Fibroblast of lung (primary cell): ENCODE measurements around the gene ARR3. TPM values are rescaled to one million over a fixed set of nuclear protein-coding genes. Genes with fewer than 3 reads are reported as not detected.

ENCODE experiments used
- DNase-seq, 2 donors: peaks; one replicate each; pipeline versions ENCODE4 v3.0.0 to v3.0.0-alpha.2; 2010; ENCODE audit warnings: low read depth in 2 of 2
- H2AFZ ChIP-seq: 2 replicates; pipeline ENCODE4 v1.5.1; 2012; ENCODE audit warnings: low read length, control low read depth, inconsistent platforms
- H3K27ac ChIP-seq: 2 replicates; pipeline ENCODE4 v1.5.1; 2011; ENCODE audit warnings: low read length, control low read depth; ENCODE audit not compliant: insufficient read depth
- H3K27me3 ChIP-seq: 2 replicates; pipeline ENCODE4 v1.5.1; 2011; ENCODE audit warnings: mild to moderate bottlenecking, low read length; ENCODE audit not compliant: control insufficient read depth, insufficient read depth
- H3K36me3 ChIP-seq: 2 replicates; pipeline ENCODE4 v1.5.1; 2011; ENCODE audit warnings: low read length; ENCODE audit not compliant: control insufficient read depth, insufficient read depth
- H3K4me1 ChIP-seq: 2 replicates; pipeline ENCODE4 v1.5.1; 2011; ENCODE audit warnings: low read length; ENCODE audit not compliant: control insufficient read depth, insufficient read depth; ENCODE audit errors: extremely low read depth
- H3K4me2 ChIP-seq: 2 replicates; pipeline ENCODE4 v1.5.1; 2011; ENCODE audit warnings: low read length, control low read depth; ENCODE audit not compliant: insufficient read depth; ENCODE audit errors: extremely low read depth
- H3K4me3 ChIP-seq, 4 experiments: fragments of 200-600 bp in 1 of 4; sonication (generic) in 1 of 4; replicated peaks in 1 of 4; 2 replicates each; pipeline ENCODE4 v1.5.1; 2011 to 2016; ENCODE audit warnings: low read length in 4 of 4, low read depth in 3 of 4, mild to moderate bottlenecking in 3 of 4, control low read depth in 2 of 4, inconsistent platforms in 1 of 4, mixed read lengths in 1 of 4; ENCODE audit not compliant: insufficient read depth in 1 of 4; ENCODE audit errors: control extremely low read depth in 1 of 4
- H3K79me2 ChIP-seq: 2 replicates; pipeline ENCODE4 v1.5.1; 2012; ENCODE audit warnings: mild to moderate bottlenecking, low read length, inconsistent platforms; ENCODE audit not compliant: control insufficient read depth, insufficient read depth
- H3K9ac ChIP-seq: 2 replicates; pipeline ENCODE4 v1.5.1; 2011; ENCODE audit warnings: mild to moderate bottlenecking, low read length, control low read depth; ENCODE audit not compliant: insufficient read depth
- H3K9me3 ChIP-seq: 2 replicates; pipeline ENCODE4 v1.5.1; 2012; ENCODE audit warnings: low read depth, low read length; ENCODE audit not compliant: control insufficient read depth, insufficient read depth
- H4K20me1 ChIP-seq: 2 replicates; pipeline ENCODE4 v1.5.1; 2011; ENCODE audit warnings: low read length; ENCODE audit not compliant: control insufficient read depth, insufficient read depth; ENCODE audit errors: extremely low read depth
- CTCF ChIP-seq, 2 donors: IDR thresholded peaks in 1 of 2; conservative IDR thresholded peaks in 1 of 2; 1 replicate in 1 of 2; 2 replicates in 1 of 2; pipeline ENCODE4 v1.5.1; 2011 to 2012; ENCODE audit warnings: low read length in 2 of 2, control low read depth in 1 of 2, inconsistent platforms in 1 of 2, low read depth in 1 of 2, mild to moderate bottlenecking in 1 of 2
- EZH2 ChIP-seq: IDR thresholded peaks from 2 replicates; pipeline ENCODE4 v1.5.1; 2012; ENCODE audit warnings: low read length, control low read depth, mild to moderate bottlenecking; ENCODE audit errors: missing control alignments
- polyA plus RNA-seq, 2 donors: library from polyadenylated mRNA; depleted of rRNA in 1 of 2; stranded (reverse) in 1 of 2; unstranded in 1 of 2; fragments of >200 nt; gene quantifications; 2 replicates each; pipeline ENCODE4 v1.2.1, GENCODE V29; 2011 to 2012; ENCODE audit warnings: missing spikeins in 1 of 2
- total RNA-seq: library from RNA; depleted of rRNA; stranded (reverse); fragments of >200 nt; gene quantifications from 2 replicates; pipeline ENCODE4 v1.2.1, GENCODE V29; 2014

ARR3 gene
- total and polyA plus RNA-seq, 2 donors (not counting 1 experiment from before 2014, with no cell fraction given) = not detected

GRCh38 chrX:70331161-70331560, 63.0 kb downstream of the ARR3 start:
- Histone ChIP-seq H4K20me1 (no peaks in the 10 kb centered on the region), H3K79me2 (no peaks in the 10 kb centered on the region), H3K4me3 (no peak overlapping the region), H3K9me3 (no peaks in the 10 kb centered on the region), H3K36me3 (no peaks in the 10 kb centered on the region), H3K27me3 (no peaks in the 10 kb centered on the region), H3K9ac (no peak overlapping the region), H2AFZ (no peak overlapping the region), H3K4me2 (no peak overlapping the region), H3K27ac (no peak overlapping the region), H3K4me1 (no peaks in the 10 kb centered on the region)
- no peak for TF ChIP-seq CTCF (conservative IDR thresholded peaks at IDR 0.05 in 1 of 2, IDR thresholded peaks at IDR 0.05 in 1 of 2; ENCODE audit: low read depth in 1 of 2, low read length in 2 of 2)
- TF ChIP-seq EZH2 = no peak
- DNase-seq = peak in 1 of 2 donors; percentile 23

Other genes starting within 250 kb of the ARR3 start
- not detected in 2 replicates for gene AWAT2, start 218.4 kb upstream of the ARR3 start, total RNA-seq
- gene AWAT2, start 218.4 kb upstream of the ARR3 start, polyA plus RNA-seq = 0.07 TPM in 1 of 2 replicates, not detected in the other
- gene OTUD6A, start 205.9 kb upstream of the ARR3 start, total RNA-seq = not detected in 2 replicates
- not detected in 2 replicates for gene OTUD6A, start 205.9 kb upstream of the ARR3 start, polyA plus RNA-seq
- gene IGBP1, start 134.9 kb upstream of the ARR3 start, total RNA-seq = 81.1 and 154 TPM in 2 replicates
- gene IGBP1, start 134.9 kb upstream of the ARR3 start, polyA plus RNA-seq = 60.7 and 67.2 TPM in 2 replicates
- not detected in 2 replicates for gene DGAT2L6, start 90.9 kb upstream of the ARR3 start, total RNA-seq
- gene DGAT2L6, start 90.9 kb upstream of the ARR3 start, polyA plus RNA-seq = not detected in 2 replicates
- not detected in 2 replicates for gene AWAT1, start 33.7 kb upstream of the ARR3 start, total RNA-seq
- gene AWAT1, start 33.7 kb upstream of the ARR3 start, polyA plus RNA-seq = not detected in 2 replicates
- under 0.01 TPM in 2 replicates for gene P2RY4, start 8.1 kb upstream of the ARR3 start, total RNA-seq
- 0.05 TPM in 1 of 2 replicates, not detected in the other for gene P2RY4, start 8.1 kb upstream of the ARR3 start, polyA plus RNA-seq
- not detected in 2 replicates for gene RAB41, start 13.8 kb downstream of the ARR3 start, total RNA-seq
- not detected in 2 replicates for gene RAB41, start 13.8 kb downstream of the ARR3 start, polyA plus RNA-seq
- 45.7 and 53.3 TPM in 2 replicates for gene PDZD11, start 21.6 kb downstream of the ARR3 start, total RNA-seq
- 142 and 143 TPM in 2 replicates for gene PDZD11, start 21.6 kb downstream of the ARR3 start, polyA plus RNA-seq
- gene KIF4A, start 21.8 kb downstream of the ARR3 start, total RNA-seq = 1.8 and 5.6 TPM in 2 replicates
- gene KIF4A, start 21.8 kb downstream of the ARR3 start, polyA plus RNA-seq = 7.1 and 23.0 TPM in 2 replicates
- gene GDPD2, start 155.0 kb downstream of the ARR3 start, total RNA-seq = not detected in 2 replicates
- not detected in 2 replicates for gene GDPD2, start 155.0 kb downstream of the ARR3 start, polyA plus RNA-seq
- 20.0 and 24.6 TPM in 2 replicates for gene DLG3, start 176.5 kb downstream of the ARR3 start, total RNA-seq
- gene DLG3, start 176.5 kb downstream of the ARR3 start, polyA plus RNA-seq = 20.6 and 21.0 TPM in 2 replicates